Measurements from ENCODE around the gene CFAP61. TPM values are rescaled to one million over a fixed set of nuclear protein-coding genes. Genes with fewer than 3 reads are reported as not detected.
A peak's percentile ranks its signal among the peaks of the same experiment; 100 is the strongest.

The CFAP61 gene
- total and polyA plus RNA-seq, 7 experiments from 2014 or later = not detected

- DNase-seq = no peak
- no peaks in the 10 kb centered on the region for H3K4me1 ChIP-seq (ENCODE audit: control insufficient read depth in 2 of 2, insufficient read depth in 2 of 2, low read length in 2 of 2)
- peaks cover 0 to 20% (median 0%) of the 10 kb centered on the region in 3 experiments for H3K36me3 ChIP-seq (ENCODE audit: control insufficient read depth in 2 of 3, insufficient read depth in 3 of 3, low read length in 3 of 3)
- no peaks in the 10 kb centered on the region for H3K27me3 ChIP-seq (ENCODE audit: control insufficient read depth in 2 of 2, insufficient read depth in 2 of 2, low read length in 2 of 2)
- Mint-ChIP-seq H3K36me3 (peaks cover 0 to 51% (median 12%) of the 10 kb centered on the region in 5 donors), H3K9me3 (peaks cover 0 to 2% (median 0%) of the 10 kb centered on the region in 11 donors), H3K4me1 (no peaks in the 10 kb centered on the region), H3K27ac (peak overlapping the region in 1 of 9 donors; percentile 59), H3K4me3 (no peak overlapping the region), H3K27me3 (no peaks in the 10 kb centered on the region)
- POLR2A ChIA-PET = no interaction called here
- intact Hi-C loops (cut with micrococcal nuclease) = no loop called here
- no peak overlapping the region for H3K27ac ChIP-seq (ENCODE audit: low read depth, low read length)
- CTCF ChIA-PET = no interaction called here
- no peak overlapping the region for H3K4me3 ChIP-seq (ENCODE audit: low read length)
- ATAC-seq = no peak
- no peaks in the 10 kb centered on the region for H3K9me3 ChIP-seq (ENCODE audit: control insufficient read depth in 2 of 3, low read length in 3 of 3)
These were observed 345.8 kb downstream of the CFAP61 start for GRCh38 chr20:20398123-20398522.

GRCh38 chr20:20399531-20400500 is 347.5 kb downstream of the CFAP61 start:
- Mint-ChIP-seq H3K4me1 (peaks cover 0 to 2% (median 0%) of the 10 kb centered on the region in 7 donors), H3K4me3 (no peak overlapping the region), H3K9me3 (peaks cover 0 to 2% (median 0%) of the 10 kb centered on the region in 11 donors), H3K27ac (no peak overlapping the region), H3K36me3 (peaks cover 0 to 49% (median 11%) of the 10 kb centered on the region in 5 donors), H3K27me3 (no peaks in the 10 kb centered on the region)
- ChIA-PET POLR2A (no interaction called here), CTCF (no interaction called here)
- H3K4me3 ChIP-seq (ENCODE audit: low read length) = no peak overlapping the region
- H3K36me3 ChIP-seq (ENCODE audit: control insufficient read depth in 2 of 3, insufficient read depth in 3 of 3, low read length in 3 of 3) = peaks cover 0 to 20% (median 0%) of the 10 kb centered on the region in 3 experiments
- DNase-seq = no peak
- H3K9me3 ChIP-seq (ENCODE audit: control insufficient read depth in 2 of 3, low read length in 3 of 3) = no peaks in the 10 kb centered on the region
- H3K4me1 ChIP-seq (ENCODE audit: control insufficient read depth in 2 of 2, insufficient read depth in 2 of 2, low read length in 2 of 2) = no peaks in the 10 kb centered on the region
- ATAC-seq = no peak
- no peaks in the 10 kb centered on the region for H3K27me3 ChIP-seq (ENCODE audit: control insufficient read depth in 2 of 2, insufficient read depth in 2 of 2, low read length in 2 of 2)
- no peak overlapping the region for H3K27ac ChIP-seq (ENCODE audit: low read depth, low read length)
- intact Hi-C loops (cut with micrococcal nuclease) = no loop called here

GRCh38 chr20:20401991-20402390 is 349.7 kb downstream of the CFAP61 start:
- ChIA-PET POLR2A (no interaction called here), CTCF (no interaction called here)
- peaks cover 0 to 4% (median 0%) of the 10 kb centered on the region in 7 donors for H3K4me1 Mint-ChIP-seq
- peaks cover 0 to 53% (median 7%) of the 10 kb centered on the region in 5 donors for H3K36me3 Mint-ChIP-seq
- Histone ChIP-seq H3K27me3 (ENCODE audit: control insufficient read depth in 2 of 2, insufficient read depth in 2 of 2, low read length in 2 of 2) (no peaks in the 10 kb centered on the region), H3K4me1 (ENCODE audit: control insufficient read depth in 2 of 2, insufficient read depth in 2 of 2, low read length in 2 of 2) (no peaks in the 10 kb centered on the region), H3K4me3 (ENCODE audit: low read length) (no peak overlapping the region), H3K27ac (ENCODE audit: low read depth, low read length) (no peak overlapping the region), H3K9me3 (ENCODE audit: control insufficient read depth in 2 of 3, low read length in 3 of 3) (no peaks in the 10 kb centered on the region), H3K36me3 (ENCODE audit: control insufficient read depth in 2 of 3, insufficient read depth in 3 of 3, low read length in 3 of 3) (peaks cover 0 to 16% (median 0%) of the 10 kb centered on the region in 3 experiments)
- ATAC-seq (no peak), DNase-seq (no peak)
- H3K4me3 Mint-ChIP-seq = no peak overlapping the region
- H3K27ac Mint-ChIP-seq = no peak overlapping the region
- peaks cover 0 to 2% (median 0%) of the 10 kb centered on the region in 11 donors for H3K9me3 Mint-ChIP-seq
- no peaks in the 10 kb centered on the region for H3K27me3 Mint-ChIP-seq
- intact Hi-C loops (cut with micrococcal nuclease) = no loop called here

- H3K4me3 Mint-ChIP-seq = no peak overlapping the region
- peaks cover 0 to 42% (median 5%) of the 10 kb centered on the region in 5 donors for H3K36me3 Mint-ChIP-seq
- no peaks in the 10 kb centered on the region for H3K4me1 ChIP-seq (ENCODE audit: control insufficient read depth in 2 of 2, insufficient read depth in 2 of 2, low read length in 2 of 2)
- POLR2A ChIA-PET = no interaction called here
- ATAC-seq (no peak), DNase-seq (no peak)
- H3K36me3 ChIP-seq (ENCODE audit: control insufficient read depth in 2 of 3, insufficient read depth in 3 of 3, low read length in 3 of 3) = peaks cover 0 to 13% (median 0%) of the 10 kb centered on the region in 3 experiments
- peaks cover 0 to 2% (median 0%) of the 10 kb centered on the region in 11 donors for H3K9me3 Mint-ChIP-seq
- intact Hi-C loops (cut with micrococcal nuclease) = no loop called here
- H3K27ac Mint-ChIP-seq = no peak overlapping the region
- no peaks in the 10 kb centered on the region for H3K27me3 Mint-ChIP-seq
- no peak overlapping the region for H3K27ac ChIP-seq (ENCODE audit: low read depth, low read length)
- H3K9me3 ChIP-seq (ENCODE audit: control insufficient read depth in 2 of 3, low read length in 3 of 3) = no peaks in the 10 kb centered on the region
- H3K27me3 ChIP-seq (ENCODE audit: control insufficient read depth in 2 of 2, insufficient read depth in 2 of 2, low read length in 2 of 2) = no peaks in the 10 kb centered on the region
- peaks cover 0 to 4% (median 0%) of the 10 kb centered on the region in 7 donors for H3K4me1 Mint-ChIP-seq
- CTCF ChIA-PET = no interaction called here
- no peak overlapping the region for H3K4me3 ChIP-seq (ENCODE audit: low read length)
These were observed 352.3 kb downstream of the CFAP61 start for GRCh38 chr20:20404633-20405032.

- H3K4me1 ChIP-seq (ENCODE audit: control insufficient read depth in 2 of 2, insufficient read depth in 2 of 2, low read length in 2 of 2) = no peaks in the 10 kb centered on the region
- peak overlapping the region in 1 of 9 donors; percentile 38 for H3K27ac Mint-ChIP-seq
- peaks cover 0 to 2% (median 0%) of the 10 kb centered on the region in 11 donors for H3K9me3 Mint-ChIP-seq
- peaks cover 0 to 11% (median 0%) of the 10 kb centered on the region in 3 experiments for H3K36me3 ChIP-seq (ENCODE audit: control insufficient read depth in 2 of 3, insufficient read depth in 3 of 3, low read length in 3 of 3)
- no peak overlapping the region for H3K27ac ChIP-seq (ENCODE audit: low read depth, low read length)
- ChIA-PET CTCF (no interaction called here), POLR2A (no interaction called here)
- no peaks in the 10 kb centered on the region for H3K9me3 ChIP-seq (ENCODE audit: control insufficient read depth in 2 of 3, low read length in 3 of 3)
- peaks cover 0 to 41% (median 5%) of the 10 kb centered on the region in 5 donors for H3K36me3 Mint-ChIP-seq
- ATAC-seq (no peak), DNase-seq (no peak)
- H3K27me3 ChIP-seq (ENCODE audit: control insufficient read depth in 2 of 2, insufficient read depth in 2 of 2, low read length in 2 of 2) = no peaks in the 10 kb centered on the region
- H3K4me1 Mint-ChIP-seq = peaks cover 0 to 4% (median 0%) of the 10 kb centered on the region in 7 donors
- no peaks in the 10 kb centered on the region for H3K27me3 Mint-ChIP-seq
- intact Hi-C loops (cut with micrococcal nuclease) = no loop called here
- no peak overlapping the region for H3K4me3 Mint-ChIP-seq
- H3K4me3 ChIP-seq (ENCODE audit: low read length) = no peak overlapping the region
These were observed 353.3 kb downstream of the CFAP61 start for GRCh38 chr20:20405623-20406022.

GRCh38 chr20:20406306-20406705 is 354.0 kb downstream of the CFAP61 start:
- CTCF ChIA-PET = no interaction called here
- Histone ChIP-seq H3K4me1 (ENCODE audit: control insufficient read depth in 2 of 2, insufficient read depth in 2 of 2, low read length in 2 of 2) (no peaks in the 10 kb centered on the region), H3K36me3 (ENCODE audit: control insufficient read depth in 2 of 3, insufficient read depth in 3 of 3, low read length in 3 of 3) (peaks cover 0 to 16% (median 0%) of the 10 kb centered on the region in 3 experiments), H3K27me3 (ENCODE audit: control insufficient read depth in 2 of 2, insufficient read depth in 2 of 2, low read length in 2 of 2) (no peaks in the 10 kb centered on the region), H3K27ac (ENCODE audit: low read depth, low read length) (no peak overlapping the region), H3K9me3 (ENCODE audit: control insufficient read depth in 2 of 3, low read length in 3 of 3) (no peaks in the 10 kb centered on the region), H3K4me3 (ENCODE audit: low read length) (no peak overlapping the region)
- peaks cover 0 to 4% (median 0%) of the 10 kb centered on the region in 7 donors for H3K4me1 Mint-ChIP-seq
- H3K27me3 Mint-ChIP-seq = no peaks in the 10 kb centered on the region
- H3K36me3 Mint-ChIP-seq = peaks cover 0 to 39% (median 5%) of the 10 kb centered on the region in 5 donors
- DNase-seq (no peak), ATAC-seq (no peak)
- POLR2A ChIA-PET = no interaction called here
- intact Hi-C loops (cut with micrococcal nuclease) = no loop called here
- no peak overlapping the region for H3K4me3 Mint-ChIP-seq
- peaks cover 0 to 2% (median 0%) of the 10 kb centered on the region in 11 donors for H3K9me3 Mint-ChIP-seq
- no peak overlapping the region for H3K27ac Mint-ChIP-seq

Measured in naive thymus-derived CD4-positive, alpha-beta T cell (primary cell).